Activated CD4-positive, CD25-positive, alpha-beta regulatory T cell treated with anti-CD3 and anti-CD28 coated beads, Interleukin-2, amount 50 U/mL, for 16 hours (primary cell): ENCODE measurements around the gene CISH.

Experiments
- DNase-seq: peaks from one replicate; pipeline ENCODE4 v3.0.0-alpha.2; 2020; ENCODE audit warnings: low read depth, low spot score

Gene CISH

GRCh38 chr3:50637011-50637410 lies 25.4 kb upstream of the CISH start:
- DNase-seq: no peak

DNA sequence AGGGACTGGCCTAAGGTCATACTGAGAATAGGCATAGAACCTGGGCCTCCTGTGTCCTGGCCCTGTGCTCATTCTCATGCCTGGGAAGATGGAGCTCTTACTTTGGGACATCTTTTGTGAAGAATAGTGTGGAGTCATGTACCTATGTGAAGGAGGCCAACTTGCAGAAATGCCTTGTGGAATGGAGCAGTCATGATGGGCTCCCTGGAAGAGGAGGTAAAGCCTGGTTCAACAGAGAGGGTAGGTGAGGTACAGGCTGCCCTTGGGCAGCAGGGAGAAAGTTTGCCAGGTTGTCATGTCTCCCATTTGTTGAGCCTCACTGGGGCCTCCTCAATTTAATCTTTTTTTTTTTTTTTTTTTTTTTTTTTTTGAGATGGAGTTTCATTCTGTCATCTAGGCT lies 23.5 kb upstream of the CISH start:
- no peak for DNase-seq

- no peak for DNase-seq
These were observed 21.7 kb upstream of the CISH start for GRCh38 chr3:50633230-50633790.

DNA sequence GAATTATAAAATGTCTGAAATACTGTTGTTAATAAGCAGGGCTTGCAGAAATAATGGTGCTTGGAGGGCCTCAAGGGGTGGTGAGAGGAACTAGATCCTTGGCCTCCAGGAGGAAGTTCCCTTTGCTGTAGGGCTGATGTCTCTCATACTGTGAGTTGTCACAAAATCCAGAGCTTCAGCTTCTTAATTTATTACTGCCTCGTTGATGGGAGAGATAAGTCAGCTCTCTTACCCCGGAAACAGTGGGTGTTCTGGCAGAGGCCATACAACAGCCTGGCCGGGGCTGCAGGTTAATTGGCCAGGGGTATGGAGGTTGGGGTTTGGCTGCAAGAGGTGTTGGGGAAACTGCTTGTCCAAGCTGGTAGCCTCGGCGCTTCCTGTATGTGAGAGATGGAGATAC lies 20.9 kb upstream of the CISH start:
- no peak for DNase-seq

DNA sequence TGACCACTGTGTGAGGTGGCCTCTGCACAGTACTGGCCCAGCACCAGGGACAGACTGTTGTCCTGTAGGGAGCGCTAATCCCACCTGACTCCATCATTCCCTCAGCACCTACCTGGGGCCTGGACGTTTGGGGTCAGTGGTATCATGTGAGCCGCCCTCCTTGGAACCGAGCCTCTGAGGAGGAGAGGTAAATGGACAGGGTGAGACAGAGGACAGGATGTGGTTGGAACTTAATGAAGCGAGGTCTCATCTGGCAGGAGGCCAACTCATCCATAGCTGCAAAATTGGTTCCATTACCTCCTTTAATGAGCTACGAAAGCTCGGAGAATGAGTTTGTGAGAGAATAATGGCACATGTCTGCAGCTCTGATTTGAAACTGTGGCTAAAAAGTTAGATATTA lies 19.3 kb upstream of the CISH start:
- no peak for DNase-seq

DNA sequence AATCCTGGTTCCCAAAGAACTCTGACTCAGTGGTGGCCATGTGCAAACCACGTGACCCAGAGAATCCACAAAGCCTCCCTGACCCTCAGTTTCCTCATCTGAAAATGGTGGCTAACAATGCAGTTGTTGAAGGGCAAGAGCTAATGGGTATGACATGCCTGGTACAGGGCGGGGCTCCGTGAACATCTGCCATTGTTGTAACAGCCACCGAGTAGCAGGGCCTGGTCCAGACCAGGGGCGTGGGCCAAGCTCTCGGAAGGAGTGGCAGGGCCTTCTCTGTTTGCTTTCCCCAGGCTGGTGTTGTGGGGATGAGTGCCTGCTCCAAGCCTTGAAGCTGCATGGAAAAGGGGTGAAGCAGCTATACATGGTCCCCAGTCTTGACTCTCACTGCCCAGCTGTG lies 18.8 kb upstream of the CISH start:
- DNase-seq: no peak

DNA sequence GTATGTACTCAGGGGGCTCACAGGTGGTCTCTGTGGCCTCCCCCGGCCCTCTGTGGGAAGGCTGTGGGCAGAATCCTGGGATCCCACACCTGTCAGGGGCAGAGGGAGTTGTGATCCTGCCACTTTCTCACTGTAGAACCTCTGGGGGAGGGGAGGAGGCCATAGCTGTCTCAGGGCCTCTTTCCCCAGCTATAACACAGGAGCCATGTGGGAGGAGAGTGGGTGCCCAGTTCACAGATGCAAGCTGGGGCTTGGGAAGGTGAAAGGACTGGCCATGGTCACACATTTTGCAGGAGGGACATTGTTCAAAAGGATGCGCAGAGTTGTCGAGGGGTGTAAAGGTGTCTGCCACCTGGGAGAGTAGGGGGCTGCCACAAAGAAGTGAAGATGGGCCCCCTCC lies 17.0 kb upstream of the CISH start:
- no peak for DNase-seq

GRCh38 chr3:50627407-50628051 lies 16.0 kb upstream of the CISH start:
- no peak for DNase-seq

- no peak for DNase-seq
These were observed 14.8 kb upstream of the CISH start for GRCh38 chr3:50626401-50626800.

DNA sequence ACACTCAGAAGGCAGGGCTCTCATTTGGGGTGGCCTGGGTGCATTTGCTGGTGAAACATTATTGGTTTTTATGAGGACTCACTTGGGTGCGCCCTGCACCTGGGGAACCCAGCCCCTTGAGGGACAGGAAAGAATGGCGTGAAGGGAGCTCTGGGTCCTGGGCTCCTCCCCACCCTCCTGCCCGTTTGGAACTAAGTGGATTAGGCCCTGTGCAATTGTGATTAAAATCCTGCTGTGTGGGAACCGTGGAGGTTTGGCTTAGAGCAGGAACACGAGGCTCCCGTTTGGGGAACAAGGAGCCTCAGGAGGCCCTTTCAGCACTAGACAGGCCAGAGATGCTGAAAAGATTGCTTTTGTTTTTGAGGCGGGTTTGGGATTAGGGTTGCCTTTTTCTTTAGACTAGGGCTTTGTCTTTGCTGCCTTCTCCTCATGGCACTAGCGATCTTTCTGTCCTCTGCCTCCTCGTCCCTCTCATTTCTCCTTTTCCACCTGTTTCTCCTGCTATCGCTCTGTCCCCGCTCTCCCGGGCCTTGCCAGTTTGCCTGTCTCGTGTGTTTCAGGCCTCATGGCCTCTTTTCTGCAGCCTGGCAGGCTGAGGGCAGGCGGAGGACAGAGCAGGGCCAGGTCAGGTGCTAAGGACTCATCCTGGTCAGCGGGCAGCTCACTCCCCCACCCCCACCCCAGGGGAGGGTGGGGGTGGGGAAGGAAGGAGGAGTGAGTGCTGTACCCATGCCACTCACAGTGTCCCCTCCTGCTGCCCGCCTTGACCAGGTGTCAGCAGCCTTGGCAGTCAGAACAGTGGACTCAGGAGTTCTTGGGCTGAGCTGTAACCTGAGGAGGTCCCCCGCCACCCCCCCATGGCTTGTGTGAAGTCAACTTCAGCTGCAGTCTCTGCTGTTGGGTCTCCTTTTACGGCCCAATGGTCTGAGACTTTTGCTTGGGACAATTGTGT lies 13.9 kb upstream of the CISH start:
- no peak for DNase-seq

- no peak for DNase-seq
These were observed 13.1 kb upstream of the CISH start for GRCh38 chr3:50624634-50625033.

- no peak for DNase-seq
These were observed 12.4 kb upstream of the CISH start for GRCh38 chr3:50623840-50624474.

- DNase-seq: no peak
These were observed 11.3 kb upstream of the CISH start for GRCh38 chr3:50622881-50623280.

- DNase-seq: no peak
These were observed 9.2 kb upstream of the CISH start for GRCh38 chr3:50620820-50621219.

DNA sequence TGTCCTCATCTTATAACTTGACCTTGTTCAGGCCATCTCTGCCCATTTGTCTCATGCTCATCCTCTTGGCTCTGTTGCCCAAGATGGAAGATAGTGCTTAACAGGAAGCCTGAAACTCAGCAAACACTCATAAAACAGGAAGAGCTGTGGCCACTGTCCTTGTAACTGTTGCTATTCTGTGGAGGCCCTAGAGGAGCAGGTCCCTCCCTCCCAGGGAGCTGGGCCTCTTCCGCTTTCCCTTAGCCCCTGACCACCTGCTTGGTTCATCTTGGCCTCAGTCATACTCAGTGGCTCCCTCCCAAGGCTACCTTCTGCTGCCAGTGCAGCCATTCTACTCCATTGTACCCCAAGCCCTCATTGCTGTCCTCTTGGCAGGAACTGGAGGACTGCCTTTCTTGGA lies 8.8 kb upstream of the CISH start:
- no peak for DNase-seq

DNA sequence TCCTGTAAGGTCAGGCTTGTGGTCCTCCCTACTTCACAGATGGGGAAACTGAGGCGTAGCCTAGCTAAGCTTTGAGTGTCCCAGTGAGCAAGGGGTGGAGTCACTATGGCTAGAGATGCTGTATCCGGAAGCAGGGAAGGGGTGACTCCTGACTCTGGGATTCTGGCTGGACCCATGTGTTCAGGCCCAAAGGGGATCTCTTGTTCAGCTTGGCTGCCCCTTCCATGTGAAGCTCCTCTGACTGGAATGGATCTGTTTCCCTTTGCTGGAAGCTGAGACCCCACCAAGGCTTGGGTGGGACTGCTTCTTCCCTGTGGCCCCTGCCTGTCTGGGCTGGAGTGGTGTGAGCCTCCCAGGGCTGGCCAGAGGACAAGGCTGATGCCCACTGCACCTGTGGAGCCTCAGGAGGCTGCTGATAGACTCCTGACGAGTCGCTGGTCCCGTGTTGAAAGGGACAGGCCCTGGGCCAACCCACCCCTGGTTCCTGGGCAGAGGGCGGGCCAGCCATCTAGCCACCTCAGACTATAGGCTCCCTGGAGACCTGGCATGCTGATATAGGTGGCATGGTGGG lies 6.4 kb upstream of the CISH start:
- no peak for DNase-seq

GRCh38 chr3:50617096-50617791 lies 5.7 kb upstream of the CISH start, which contains the start of gene MAPKAPK3:
TSS of gene MAPKAPK3 (plus strand) at chr3:50617151. CDS start at chr3:50617566, 415 bp downstream.
- no peak for DNase-seq

DNA sequence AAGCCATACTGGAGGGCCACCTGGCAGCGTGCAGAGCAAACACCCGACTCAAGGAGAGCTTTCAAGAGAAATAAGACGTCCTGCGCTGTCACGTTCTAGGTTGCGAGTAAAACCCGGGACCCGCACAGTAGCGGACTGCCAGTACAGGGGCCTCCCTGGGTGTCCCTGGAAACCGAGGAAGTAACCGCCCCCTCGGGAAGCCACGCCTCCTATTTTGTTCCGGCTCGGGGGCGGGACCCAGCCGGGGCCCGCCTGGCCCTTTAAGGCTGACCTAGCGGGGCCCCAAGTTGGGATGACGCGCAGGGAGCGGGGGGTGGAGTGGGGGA lies 5.2 kb upstream of the CISH start:
- DNase-seq: peak; percentile 90

DNA sequence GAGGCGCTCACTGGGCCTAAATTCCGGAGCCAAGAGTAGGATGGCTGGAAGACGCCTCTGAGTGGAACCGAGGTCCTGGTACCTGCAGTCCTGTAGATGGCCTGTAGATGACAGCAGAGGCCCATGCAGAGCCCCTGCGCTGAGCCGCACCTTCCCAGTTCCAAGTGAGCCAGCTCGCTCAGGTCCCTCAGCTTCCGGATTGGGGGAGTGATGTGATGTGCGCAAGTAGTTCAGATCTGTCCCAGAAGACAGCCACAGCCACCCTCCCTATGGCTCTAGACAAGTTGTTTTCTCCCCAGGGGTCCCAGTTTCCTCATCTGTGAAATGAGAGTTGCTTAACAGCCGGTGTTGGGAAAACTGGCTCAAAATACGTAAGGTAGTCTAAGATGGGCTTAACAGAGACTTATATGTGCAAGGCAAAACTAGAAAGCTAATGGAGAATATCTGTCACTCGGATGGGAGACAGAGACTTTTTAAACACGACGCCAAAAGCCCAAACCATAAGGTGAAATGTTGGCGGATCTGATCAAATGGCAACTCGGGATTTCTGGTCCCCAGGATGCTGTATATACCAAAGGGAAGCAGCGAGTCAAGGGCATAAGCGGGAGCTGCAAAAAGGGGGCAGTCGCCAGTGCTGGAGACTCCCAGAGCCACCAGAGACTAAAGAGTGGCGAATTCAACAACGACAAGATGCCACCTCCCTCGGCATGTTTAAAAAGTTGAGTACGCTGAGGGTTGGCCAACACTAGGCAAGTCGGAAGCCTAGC lies 4.6 kb upstream of the CISH start:
- DNase-seq: peak; percentile 64

GRCh38 chr3:50615190-50615589 lies 3.6 kb upstream of the CISH start:
- no peak for DNase-seq
